Ovary (tissue), 3 donors: ENCODE results near the gene ZNF609.

Experiments
- POLR2A ChIP-seq: fragments of 450-650 bp; IDR thresholded peaks from one replicate; pipeline ENCODE4 v1.6.1; 2017; ENCODE audit warnings: antibody characterized with exemption, mild to moderate bottlenecking, moderate library complexity
- TF ChIP-seq, protein P1 (sequence below), 3 donors: fragments of 450-650 bp in 2 of 3; fragments of 200-600 bp in 1 of 3; IDR thresholded peaks; one replicate each; pipeline versions ENCODE4 v1.5.1 to v1.8.0; 2016 to 2022; ENCODE audit warnings: antibody characterized with exemption in 3 of 3, mild to moderate bottlenecking in 1 of 3
- donor health status: DM: no; HTN: no; CAD: no.

GRCh38 chr15:64566102-64566501 is 105.7 kb downstream of the ZNF609 start:
- TF ChIP-seq, protein P1, sequence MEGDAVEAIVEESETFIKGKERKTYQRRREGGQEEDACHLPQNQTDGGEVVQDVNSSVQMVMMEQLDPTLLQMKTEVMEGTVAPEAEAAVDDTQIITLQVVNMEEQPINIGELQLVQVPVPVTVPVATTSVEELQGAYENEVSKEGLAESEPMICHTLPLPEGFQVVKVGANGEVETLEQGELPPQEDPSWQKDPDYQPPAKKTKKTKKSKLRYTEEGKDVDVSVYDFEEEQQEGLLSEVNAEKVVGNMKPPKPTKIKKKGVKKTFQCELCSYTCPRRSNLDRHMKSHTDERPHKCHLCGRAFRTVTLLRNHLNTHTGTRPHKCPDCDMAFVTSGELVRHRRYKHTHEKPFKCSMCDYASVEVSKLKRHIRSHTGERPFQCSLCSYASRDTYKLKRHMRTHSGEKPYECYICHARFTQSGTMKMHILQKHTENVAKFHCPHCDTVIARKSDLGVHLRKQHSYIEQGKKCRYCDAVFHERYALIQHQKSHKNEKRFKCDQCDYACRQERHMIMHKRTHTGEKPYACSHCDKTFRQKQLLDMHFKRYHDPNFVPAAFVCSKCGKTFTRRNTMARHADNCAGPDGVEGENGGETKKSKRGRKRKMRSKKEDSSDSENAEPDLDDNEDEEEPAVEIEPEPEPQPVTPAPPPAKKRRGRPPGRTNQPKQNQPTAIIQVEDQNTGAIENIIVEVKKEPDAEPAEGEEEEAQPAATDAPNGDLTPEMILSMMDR (IDR thresholded peaks at IDR 0.05), result no peak
- TF ChIP-seq POLR2A, result no peak
